A549 (cell line): Measurements from ENCODE around the gene GRIK4. TPM values are rescaled to one million over a fixed set of nuclear protein-coding genes. Genes with fewer than 3 reads are reported as not detected.

ENCODE experiments used
- ATAC-seq, 2 experiments: fragments of 200-7000 bp in 1 of 2; fragments of >200 bp in 1 of 2; cut with Nextera tagmentation in 1 of 2; cut with Tn5 transposase in 1 of 2; 3 replicates each; pipeline versions ENCODE4 v1.8.0 to v1.9.1; 2018 to 2020; ENCODE audit warnings: mild to moderate bottlenecking in 1 of 2, moderate library complexity in 1 of 2
- CTCF ChIA-PET: fragments of 300-600 bp; sonication (Branson Sonifier 250); formaldehyde crosslinking; extraction: SDS; loops from one replicate; lab custom pipeline; 2021; ENCODE audit warnings: antibody characterized with exemption, inconsistent platforms; lab: Yijun Ruan, JAX
- POLR2A ChIA-PET: fragments of 350-600 bp; formaldehyde crosslinking; extraction: SDS; loops from one replicate; lab custom pipeline; 2021; ENCODE audit warnings: antibody characterized with exemption, inconsistent platforms; lab: Yijun Ruan, JAX
- DNase-seq, 2 experiments: peaks; one replicate each; pipeline versions ENCODE4 v3.0.0 to v3.0.0-alpha.2; 2011 to 2016; ENCODE audit warnings: low read depth in 1 of 2, low spot score in 1 of 2
- FAIRE-seq: peaks from 2 replicates; lab custom pipeline; 2011; peaks lifted over from hg19 to GRCh38; lab: Jason Lieb, UNC
- H3K27ac ChIP-seq, 2 experiments: fragments of >200 bp; sonication (Bioruptor Twin); formaldehyde crosslinking; 3 replicates each; pipeline ENCODE4 v1.5.1; 2016 to 2017
- H3K4me1 ChIP-seq: fragments of >200 bp; sonication (Bioruptor Twin); formaldehyde crosslinking; 3 replicates; pipeline ENCODE4 v1.6.1; 2016
- H3K4me2 ChIP-seq: fragments of >200 bp; sonication (Bioruptor Twin); formaldehyde crosslinking; 3 replicates; pipeline ENCODE4 v1.6.1; 2016
- H3K4me3 ChIP-seq: fragments of >200 bp; sonication (Bioruptor Twin); formaldehyde crosslinking; 3 replicates; pipeline ENCODE4 v1.5.1; 2016
- H3K9me3 ChIP-seq: fragments of >200 bp; sonication (Bioruptor Twin); formaldehyde crosslinking; 3 replicates; pipeline ENCODE4 v1.6.1; 2016
- CEBPB ChIP-seq, 2 experiments: fragments of >200 bp in 1 of 2; sonication (Bioruptor Twin) in 1 of 2; formaldehyde crosslinking in 1 of 2; IDR thresholded peaks; 2 replicates each; pipeline ENCODE4 v1.6.1; 2012 to 2016
- CHD4 ChIP-seq: fragments of 200-600 bp; sonication (generic); IDR thresholded peaks from 2 replicates; pipeline ENCODE4 v1.6.1; 2016; ENCODE audit warnings: antibody characterized with exemption, mild to moderate bottlenecking, borderline replicate concordance
- EHMT2 ChIP-seq: fragments of 200-600 bp; sonication (generic); IDR thresholded peaks from 2 replicates; pipeline ENCODE4 v1.6.1; 2016; ENCODE audit warnings: antibody characterized with exemption, low read depth, mild to moderate bottlenecking, moderate library complexity
- EP300 ChIP-seq, 2 experiments: fragments of >200 bp; sonication (Bioruptor Twin); formaldehyde crosslinking; IDR thresholded peaks; 2 replicates in 1 of 2; 3 replicates in 1 of 2; pipeline ENCODE4 v1.6.1; 2016 to 2017
- FOSB ChIP-seq: fragments of 250-450 bp; sonication (Bioruptor Pico); IDR thresholded peaks from 2 replicates; pipeline ENCODE4 v1.5.0; 2020; ENCODE audit warnings: mild to moderate bottlenecking, moderate library complexity
- HMGXB4 ChIP-seq: fragments of 250-450 bp; sonication (Bioruptor Pico); IDR thresholded peaks from 2 replicates; pipeline ENCODE4 v1.5.0; 2021; ENCODE audit warnings: mild to moderate bottlenecking, moderate library complexity, borderline replicate concordance
- HOXA7 ChIP-seq: fragments of 250-450 bp; sonication (Bioruptor Pico); IDR thresholded peaks from 2 replicates; pipeline ENCODE4 v1.5.0; 2020; ENCODE audit warnings: mild to moderate bottlenecking, moderate library complexity
- JUN ChIP-seq, 2 experiments: fragments of >200 bp; sonication (Bioruptor Twin); formaldehyde crosslinking; IDR thresholded peaks; 2 replicates in 1 of 2; 3 replicates in 1 of 2; pipeline ENCODE4 v1.6.1; 2016 to 2017
- JUNB ChIP-seq: fragments of >200 bp; sonication (Bioruptor Twin); formaldehyde crosslinking; IDR thresholded peaks from 2 replicates; pipeline ENCODE4 v1.6.1; 2016
- KDM1A ChIP-seq: fragments of 200-600 bp; sonication (generic); IDR thresholded peaks from 2 replicates; pipeline ENCODE4 v1.6.1; 2016; ENCODE audit warnings: low read depth, mild to moderate bottlenecking
- MAFK ChIP-seq: fragments of 450-650 bp; IDR thresholded peaks from 2 replicates; pipeline ENCODE4 v1.6.1; 2014; ENCODE audit not compliant: partially characterized antibody
- MAZ ChIP-seq: fragments of 150-350 bp; IDR thresholded peaks from 2 replicates; pipeline ENCODE4 v1.6.1; 2014; ENCODE audit warnings: antibody characterized with exemption, low read depth, low read length, borderline replicate concordance
- MYC ChIP-seq: IDR thresholded peaks from 2 replicates; pipeline ENCODE4 v1.6.1; 2012; ENCODE audit warnings: mild to moderate bottlenecking, inconsistent platforms, low read length, improper control_type of control experiment, borderline replicate concordance
- NR3C1 ChIP-seq: fragments of >200 bp; sonication (Bioruptor Twin); formaldehyde crosslinking; IDR thresholded peaks from 3 replicates; pipeline ENCODE4 v1.6.1; 2017
- POLR2AphosphoS2 ChIP-seq: conservative IDR thresholded peaks from 2 replicates; pipeline ENCODE4 v1.6.1; 2012; ENCODE audit warnings: low read length, improper control_type of control experiment, inconsistent platforms
- RAD21 ChIP-seq, 2 experiments: fragments of >200 bp in 1 of 2; sonication (Bioruptor Twin) in 1 of 2; formaldehyde crosslinking in 1 of 2; IDR thresholded peaks in 1 of 2; conservative IDR thresholded peaks in 1 of 2; 2 replicates in 1 of 2; 3 replicates in 1 of 2; pipeline ENCODE4 v1.6.1; 2012 to 2018; ENCODE audit warnings: inconsistent platforms in 1 of 2
- RARB ChIP-seq: fragments of 250-450 bp; sonication (Bioruptor Pico); IDR thresholded peaks from 2 replicates; pipeline ENCODE4 v1.8.0; 2021; ENCODE audit warnings: mild to moderate bottlenecking, moderate library complexity
- RCOR1 ChIP-seq: fragments of 150-350 bp; IDR thresholded peaks from 2 replicates; pipeline ENCODE4 v1.6.1; 2014; ENCODE audit warnings: antibody characterized with exemption, low read length, low read depth
- RFX5 ChIP-seq: fragments of 450-650 bp; IDR thresholded peaks from 2 replicates; pipeline ENCODE4 v1.7.1; 2014; ENCODE audit warnings: antibody characterized with exemption, mild to moderate bottlenecking, moderate library complexity
- SMC3 ChIP-seq: fragments of >200 bp; sonication (Bioruptor Twin); formaldehyde crosslinking; IDR thresholded peaks from 3 replicates; pipeline ENCODE4 v1.6.1; 2018; ENCODE audit warnings: inconsistent platforms
- USF2 ChIP-seq: fragments of 450-650 bp; IDR thresholded peaks from 2 replicates; pipeline ENCODE4 v1.6.1; 2014; ENCODE audit warnings: antibody characterized with exemption
- ZC3H11A ChIP-seq: fragments of 450-650 bp; IDR thresholded peaks from 2 replicates; pipeline ENCODE4 v1.6.1; 2014; ENCODE audit warnings: antibody characterized with exemption, mild to moderate bottlenecking
- ZFP36 ChIP-seq: fragments of 450-650 bp; IDR thresholded peaks from 2 replicates; pipeline ENCODE4 v1.6.1; 2014; ENCODE audit warnings: borderline replicate concordance; ENCODE audit not compliant: partially characterized antibody
- WGBS: methylation state at CpG from one replicate; pipeline ENCODE4 v1.1.6; 2017; ENCODE audit errors: missing lambda C conversion rate; 5-methylcytosine and 5-hydroxymethylcytosine counted together
- polyA plus RNA-seq, 4 experiments: library from polyadenylated mRNA; depleted of rRNA in 3 of 4; stranded (reverse); fragments of >200 nt; fragmentation: RNase III in 1 of 4; extraction: RNeasy Plus Mini Kit Qiagen cat#74134 plus additional on column Dnase treatment in 1 of 4; gene quantifications; 2 replicates in 3 of 4; 3 replicates in 1 of 4; pipeline ENCODE4 v1.2.3, GENCODE V29; 2011 to 2017
- TF ChIP-seq, protein P1 (sequence below): fragments of >200 bp; sonication (Bioruptor Twin); formaldehyde crosslinking; IDR thresholded peaks from 3 replicates; pipeline ENCODE4 v1.6.1; 2016
- TF ChIP-seq, protein P2 (sequence below): fragments of 150-350 bp; IDR thresholded peaks from 2 replicates; pipeline ENCODE4 v1.6.1; 2014; ENCODE audit warnings: low read depth, mild to moderate bottlenecking, low read length
- TF ChIP-seq, protein P3 (sequence below): fragments of >200 bp; sonication (Bioruptor Twin); formaldehyde crosslinking; IDR thresholded peaks from 3 replicates; pipeline ENCODE4 v1.5.1; 2016
- TF ChIP-seq, protein P4 (sequence below): IDR thresholded peaks from 2 replicates; pipeline ENCODE4 v1.6.1; 2012

The GRIK4 gene
- polyA plus RNA-seq, 2 of the 4 experiments (the other 2 are of a cell fraction) = 0.01 TPM; not detected in 1

DNA sequence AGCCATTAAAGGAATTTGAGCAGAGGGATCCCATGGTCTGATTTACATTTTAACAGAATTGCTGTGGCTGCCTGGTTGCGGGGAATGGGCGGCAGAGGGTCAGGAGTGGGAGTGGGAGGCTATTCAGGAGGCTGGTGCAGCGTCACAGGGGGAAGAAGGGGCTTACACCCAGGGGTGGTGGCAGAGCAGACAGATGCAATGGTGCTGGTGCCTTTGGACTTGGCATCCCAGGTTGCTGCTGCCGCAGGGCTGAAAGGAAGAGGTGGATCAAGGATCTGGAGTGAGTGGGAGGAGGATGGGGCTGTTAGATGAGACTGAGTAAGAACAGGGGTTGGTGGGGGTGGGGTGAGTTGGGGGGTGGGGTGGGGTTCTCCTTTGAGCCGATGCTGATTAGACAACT, 38.5 kb downstream of the GRIK4 start (continued):
- TF ChIP-seq CEBPB (IDR thresholded peaks at IDR 0.05) (no peak), CHD4 (no peak), NR3C1 (no peak), RAD21 (conservative IDR thresholded peaks at IDR 0.05 in 1 of 2, IDR thresholded peaks at IDR 0.05 in 1 of 2) (no peak), RARB (CRISPR knock-in tag) (no peak)

GRCh38 chr11:120551191-120551590, 39.6 kb downstream of the GRIK4 start:
- H3K4me1 ChIP-seq = peaks cover 13% of the 10 kb centered on the region; the same call in 1 of the 3 replicates
- no peak overlapping the region for H3K27ac ChIP-seq
- H3K9me3 ChIP-seq = no peaks in the 10 kb centered on the region
- ChIA-PET CTCF (no interaction called here), POLR2A (no interaction called here)
- 60% methylated on average over 7 of the region's 7 CpGs for WGBS
- H3K4me3 ChIP-seq = no peak overlapping the region
- no peak for TF ChIP-seq JUN (IDR thresholded peaks at IDR 0.05)
- TF ChIP-seq SMC3 = no peak
- no peak for TF ChIP-seq HOXA7 (CRISPR knock-in tag)
- TF ChIP-seq HMGXB4 = no peak
- no peak for TF ChIP-seq RARB (CRISPR knock-in tag)
- TF ChIP-seq POLR2AphosphoS2 = no peak
- TF ChIP-seq, protein P1, sequence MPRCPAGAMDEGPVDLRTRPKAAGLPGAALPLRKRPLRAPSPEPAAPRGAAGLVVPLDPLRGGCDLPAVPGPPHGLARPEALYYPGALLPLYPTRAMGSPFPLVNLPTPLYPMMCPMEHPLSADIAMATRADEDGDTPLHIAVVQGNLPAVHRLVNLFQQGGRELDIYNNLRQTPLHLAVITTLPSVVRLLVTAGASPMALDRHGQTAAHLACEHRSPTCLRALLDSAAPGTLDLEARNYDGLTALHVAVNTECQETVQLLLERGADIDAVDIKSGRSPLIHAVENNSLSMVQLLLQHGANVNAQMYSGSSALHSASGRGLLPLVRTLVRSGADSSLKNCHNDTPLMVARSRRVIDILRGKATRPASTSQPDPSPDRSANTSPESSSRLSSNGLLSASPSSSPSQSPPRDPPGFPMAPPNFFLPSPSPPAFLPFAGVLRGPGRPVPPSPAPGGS = no peak
- no peak for TF ChIP-seq CEBPB (IDR thresholded peaks at IDR 0.05)
- TF ChIP-seq, protein P2, sequence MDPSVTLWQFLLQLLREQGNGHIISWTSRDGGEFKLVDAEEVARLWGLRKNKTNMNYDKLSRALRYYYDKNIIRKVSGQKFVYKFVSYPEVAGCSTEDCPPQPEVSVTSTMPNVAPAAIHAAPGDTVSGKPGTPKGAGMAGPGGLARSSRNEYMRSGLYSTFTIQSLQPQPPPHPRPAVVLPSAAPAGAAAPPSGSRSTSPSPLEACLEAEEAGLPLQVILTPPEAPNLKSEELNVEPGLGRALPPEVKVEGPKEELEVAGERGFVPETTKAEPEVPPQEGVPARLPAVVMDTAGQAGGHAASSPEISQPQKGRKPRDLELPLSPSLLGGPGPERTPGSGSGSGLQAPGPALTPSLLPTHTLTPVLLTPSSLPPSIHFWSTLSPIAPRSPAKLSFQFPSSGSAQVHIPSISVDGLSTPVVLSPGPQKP = no peak
- TF ChIP-seq JUNB = no peak
- no peak for TF ChIP-seq RFX5
- no peak for TF ChIP-seq MAFK
- no peak for ATAC-seq
- DNase-seq = no peak
- FAIRE-seq = no peak
- no peak overlapping the region for H3K4me2 ChIP-seq

DNA sequence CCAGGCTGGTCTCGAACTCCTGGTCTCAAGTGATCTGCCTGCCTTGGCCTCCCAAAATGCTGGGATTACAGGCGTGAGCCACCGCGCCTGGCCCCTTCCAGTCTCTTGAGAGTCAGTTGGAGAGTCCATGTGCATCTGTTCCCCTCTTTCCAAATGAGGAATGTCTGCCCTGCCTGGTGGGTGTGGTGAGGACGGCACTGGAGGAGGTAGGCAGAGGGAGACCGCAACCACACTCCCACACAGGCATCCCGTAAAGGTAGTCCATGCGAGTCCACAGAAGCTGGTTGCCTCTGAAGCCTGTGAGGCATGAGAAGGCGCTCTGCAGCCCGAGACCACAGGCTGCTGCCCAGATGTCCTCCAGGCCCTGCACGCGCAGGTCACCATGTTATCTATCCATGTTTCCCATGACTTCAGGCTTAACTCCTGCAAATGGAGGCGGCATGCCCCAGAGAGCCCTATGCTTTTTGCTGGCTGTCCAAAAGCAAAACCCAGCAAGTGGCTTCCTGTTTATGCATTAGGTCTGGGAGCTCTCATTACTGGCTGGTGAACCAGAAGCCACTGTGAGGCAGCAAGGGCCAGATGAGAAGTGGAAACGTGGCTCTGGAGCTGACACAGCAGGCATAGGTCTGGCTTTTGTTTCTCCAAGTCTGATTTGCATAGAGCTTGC, 43.4 kb downstream of the GRIK4 start:
- Histone ChIP-seq H3K4me2 (no peak overlapping the region), H3K9me3 (no peaks in the 10 kb centered on the region)
- no peak for FAIRE-seq
- CTCF ChIA-PET = no interaction called here
- TF ChIP-seq, protein P3, sequence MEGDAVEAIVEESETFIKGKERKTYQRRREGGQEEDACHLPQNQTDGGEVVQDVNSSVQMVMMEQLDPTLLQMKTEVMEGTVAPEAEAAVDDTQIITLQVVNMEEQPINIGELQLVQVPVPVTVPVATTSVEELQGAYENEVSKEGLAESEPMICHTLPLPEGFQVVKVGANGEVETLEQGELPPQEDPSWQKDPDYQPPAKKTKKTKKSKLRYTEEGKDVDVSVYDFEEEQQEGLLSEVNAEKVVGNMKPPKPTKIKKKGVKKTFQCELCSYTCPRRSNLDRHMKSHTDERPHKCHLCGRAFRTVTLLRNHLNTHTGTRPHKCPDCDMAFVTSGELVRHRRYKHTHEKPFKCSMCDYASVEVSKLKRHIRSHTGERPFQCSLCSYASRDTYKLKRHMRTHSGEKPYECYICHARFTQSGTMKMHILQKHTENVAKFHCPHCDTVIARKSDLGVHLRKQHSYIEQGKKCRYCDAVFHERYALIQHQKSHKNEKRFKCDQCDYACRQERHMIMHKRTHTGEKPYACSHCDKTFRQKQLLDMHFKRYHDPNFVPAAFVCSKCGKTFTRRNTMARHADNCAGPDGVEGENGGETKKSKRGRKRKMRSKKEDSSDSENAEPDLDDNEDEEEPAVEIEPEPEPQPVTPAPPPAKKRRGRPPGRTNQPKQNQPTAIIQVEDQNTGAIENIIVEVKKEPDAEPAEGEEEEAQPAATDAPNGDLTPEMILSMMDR = no peak
- no peak for TF ChIP-seq RCOR1
- no peak for TF ChIP-seq NR3C1
- TF ChIP-seq, protein P4, sequence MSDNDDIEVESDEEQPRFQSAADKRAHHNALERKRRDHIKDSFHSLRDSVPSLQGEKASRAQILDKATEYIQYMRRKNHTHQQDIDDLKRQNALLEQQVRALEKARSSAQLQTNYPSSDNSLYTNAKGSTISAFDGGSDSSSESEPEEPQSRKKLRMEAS = no peak
- no peak for TF ChIP-seq ZC3H11A
- TF ChIP-seq USF2 = no peak
- no peak for TF ChIP-seq MYC
- no peak for TF ChIP-seq KDM1A
- no peak for TF ChIP-seq EP300 (IDR thresholded peaks at IDR 0.05)
- TF ChIP-seq ZFP36 = no peak
- TF ChIP-seq EHMT2 = no peak
- TF ChIP-seq MAFK = no peak
- no peak for TF ChIP-seq JUNB
- TF ChIP-seq MAZ = no peak
- TF ChIP-seq FOSB (CRISPR knock-in tag) = no peak
- TF ChIP-seq, all 56 proteins: peak for 0
- POLR2A ChIA-PET = no interaction called here
- ATAC-seq = no peak
- 75% methylated on average over 11 of the region's 14 CpGs for WGBS
- no peak for DNase-seq
- Histone ChIP-seq H3K4me1 (no peaks in the 10 kb centered on the region), H3K4me3 (no peak overlapping the region), H3K27ac (no peak overlapping the region)
